Esophagus muscularis mucosa (tissue), 4 donors: ENCODE measurements around the gene BBIP1. TPM values are rescaled to one million over a fixed set of nuclear protein-coding genes. Genes with fewer than 3 reads are reported as not detected.

ENCODE experiments used
- DNase-seq: peaks from one replicate; pipeline ENCODE4 v3.0.0-alpha.2; 2017; ENCODE audit errors: extremely low spot score
- H3K27ac ChIP-seq, 4 donors: fragments of 200-600 bp; sonication (generic); replicated peaks in 1 of 4; 1 replicate in 3 of 4; 2 replicates in 1 of 4; pipeline ENCODE4 v1.5.1; 2016 to 2019; ENCODE audit warnings: mild to moderate bottlenecking in 1 of 4
- H3K27me3 ChIP-seq, 4 donors: fragments of 200-600 bp; sonication (generic); one replicate each; pipeline versions ENCODE4 v1.5.1 to v1.6.0; 2016 to 2019
- H3K36me3 ChIP-seq, 4 donors: fragments of 200-600 bp; sonication (generic); one replicate each; pipeline ENCODE4 v1.5.1; 2016 to 2019
- H3K4me1 ChIP-seq, 4 donors: fragments of 200-600 bp; sonication (generic); one replicate each; pipeline ENCODE4 v1.5.1; 2016 to 2019
- H3K4me3 ChIP-seq, 4 donors: fragments of 200-600 bp; sonication (generic); 1 replicate in 2 of 4; 2 replicates in 2 of 4; pipeline ENCODE4 v1.5.1; 2016 to 2019; ENCODE audit warnings: mild to moderate bottlenecking in 4 of 4, moderate library complexity in 1 of 4
- H3K9me3 ChIP-seq, 4 donors: fragments of 200-600 bp; sonication (generic); 1 replicate in 3 of 4; 2 replicates in 1 of 4; pipeline ENCODE4 v1.5.1; 2016 to 2019
- EP300 ChIP-seq: sonication (generic); formaldehyde crosslinking; IDR thresholded peaks from one replicate; pipeline ENCODE4 v1.6.1; 2017; ENCODE audit warnings: antibody characterized with exemption
- POLR2A ChIP-seq: fragments of 450-650 bp; IDR thresholded peaks from one replicate; pipeline ENCODE4 v1.6.1; 2017; ENCODE audit warnings: antibody characterized with exemption, moderate library complexity, mild to moderate bottlenecking, low read depth
- POLR2AphosphoS5 ChIP-seq, 2 donors: sonication (generic); formaldehyde crosslinking; IDR thresholded peaks; one replicate each; pipeline ENCODE4 v1.6.1; 2017; ENCODE audit warnings: antibody characterized with exemption in 2 of 2
- WGBS: methylation state at CpG from one replicate; pipeline ENCODE4 v1.1.5; 2018; 5-methylcytosine and 5-hydroxymethylcytosine counted together
- intact Hi-C: fragments of 100-400 bp; cut with DNase I; formaldehyde crosslinking; loops from one replicate; pipeline ENCODE4 v1.15.1; 2023
- total RNA-seq, 4 donors: library from RNA; depleted of rRNA; stranded (reverse); fragments of >200 nt; gene quantifications; one replicate each; pipeline versions ENCODE4 v1.1.0 to v1.2.1, GENCODE V29; 2016
- TF ChIP-seq, protein P1 (sequence below), 3 experiments: fragments of 200-600 bp in 2 of 3; fragments of 450-650 bp in 1 of 3; sonication (generic) in 2 of 3; IDR thresholded peaks; one replicate each; pipeline ENCODE4 v1.5.1; 2017 to 2019; ENCODE audit warnings: antibody characterized with exemption in 3 of 3, mild to moderate bottlenecking in 2 of 3, moderate library complexity in 1 of 3

The BBIP1 gene
- total RNA-seq, 4 donors from 2014 or later: 17.6 to 29.5 (median 27.0) TPM

DNA sequence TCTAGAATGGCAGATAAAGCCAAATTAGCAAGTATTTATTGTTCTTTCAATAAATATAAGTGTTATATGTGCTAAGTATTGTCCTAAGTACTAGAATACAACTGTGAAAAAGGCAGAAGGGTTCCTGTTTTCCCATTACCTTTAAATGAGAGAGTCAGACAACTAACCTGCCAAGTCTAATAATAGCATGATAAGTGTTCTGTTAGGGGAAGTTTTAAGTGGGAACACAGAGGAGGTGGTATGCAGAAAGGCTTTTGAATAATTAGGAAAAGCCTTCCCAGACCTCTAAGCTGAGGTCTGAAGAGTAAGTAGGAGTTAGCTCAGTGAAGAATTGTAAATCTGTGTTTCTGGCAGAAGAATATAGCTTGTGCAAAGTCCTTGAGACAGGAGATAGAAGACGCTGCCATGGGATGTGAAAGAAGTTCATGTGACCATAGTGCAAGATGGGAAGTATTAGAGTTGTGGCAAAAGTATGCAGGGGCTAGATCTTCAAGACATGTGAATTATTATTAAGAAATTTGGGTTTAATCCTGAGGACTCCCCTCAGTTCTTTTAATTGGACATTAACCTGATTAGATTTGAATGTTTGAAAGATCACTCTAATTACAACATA is 12.9 kb upstream of the BBIP1 start:
- 71% methylated on average over 1 of the region's 1 CpG for WGBS
- Histone ChIP-seq H3K4me1 (peaks cover 23 to 46% (median 38%) of the 10 kb centered on the region in 4 donors), H3K36me3 (peaks cover 0 to 3% (median 0%) of the 10 kb centered on the region in 4 donors), H3K27me3 (no peaks in the 10 kb centered on the region), H3K9me3 (no peaks in the 10 kb centered on the region), H3K27ac (no peak overlapping the region), H3K4me3 (no peak overlapping the region)
- TF ChIP-seq, protein P1, sequence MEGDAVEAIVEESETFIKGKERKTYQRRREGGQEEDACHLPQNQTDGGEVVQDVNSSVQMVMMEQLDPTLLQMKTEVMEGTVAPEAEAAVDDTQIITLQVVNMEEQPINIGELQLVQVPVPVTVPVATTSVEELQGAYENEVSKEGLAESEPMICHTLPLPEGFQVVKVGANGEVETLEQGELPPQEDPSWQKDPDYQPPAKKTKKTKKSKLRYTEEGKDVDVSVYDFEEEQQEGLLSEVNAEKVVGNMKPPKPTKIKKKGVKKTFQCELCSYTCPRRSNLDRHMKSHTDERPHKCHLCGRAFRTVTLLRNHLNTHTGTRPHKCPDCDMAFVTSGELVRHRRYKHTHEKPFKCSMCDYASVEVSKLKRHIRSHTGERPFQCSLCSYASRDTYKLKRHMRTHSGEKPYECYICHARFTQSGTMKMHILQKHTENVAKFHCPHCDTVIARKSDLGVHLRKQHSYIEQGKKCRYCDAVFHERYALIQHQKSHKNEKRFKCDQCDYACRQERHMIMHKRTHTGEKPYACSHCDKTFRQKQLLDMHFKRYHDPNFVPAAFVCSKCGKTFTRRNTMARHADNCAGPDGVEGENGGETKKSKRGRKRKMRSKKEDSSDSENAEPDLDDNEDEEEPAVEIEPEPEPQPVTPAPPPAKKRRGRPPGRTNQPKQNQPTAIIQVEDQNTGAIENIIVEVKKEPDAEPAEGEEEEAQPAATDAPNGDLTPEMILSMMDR (IDR thresholded peaks at IDR 0.05): no peak
- TF ChIP-seq POLR2AphosphoS5 (IDR thresholded peaks at IDR 0.05) (no peak), POLR2A (no peak), EP300 (no peak)
- DNase-seq: no peak
- intact Hi-C loops: no loop called here

DNA sequence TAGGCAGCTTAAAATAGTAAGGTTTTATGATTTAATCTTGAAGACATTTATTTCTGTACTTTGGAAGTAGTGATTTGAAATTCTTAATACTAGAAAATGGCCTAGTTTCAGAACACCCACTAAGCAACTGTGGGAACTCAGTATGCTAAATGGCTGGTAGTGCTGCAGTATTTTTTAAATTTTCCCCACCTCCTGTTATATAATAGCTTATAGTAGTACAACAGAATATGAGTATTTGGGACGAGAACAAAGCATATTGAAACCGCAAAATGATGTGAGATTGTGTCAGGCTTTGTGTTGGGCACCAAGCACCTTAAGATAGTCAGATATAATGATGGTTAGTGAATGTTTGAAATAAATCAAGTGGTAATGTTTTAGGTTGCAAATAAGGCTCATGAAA is 8.5 kb upstream of the BBIP1 start:
- no peak overlapping the region for H3K27ac ChIP-seq
- H3K4me1 ChIP-seq: peaks cover 28 to 64% (median 60%) of the 10 kb centered on the region in 4 donors
- 97% methylated on average over 2 of the region's 2 CpGs for WGBS
- H3K27me3 ChIP-seq: no peaks in the 10 kb centered on the region
- intact Hi-C loops: no loop called here
- no peak for DNase-seq
- H3K4me3 ChIP-seq: no peak overlapping the region
- H3K9me3 ChIP-seq: no peaks in the 10 kb centered on the region
- no peaks in the 10 kb centered on the region for H3K36me3 ChIP-seq
- TF ChIP-seq POLR2AphosphoS5 (IDR thresholded peaks at IDR 0.05) (no peak), EP300 (no peak), POLR2A (no peak)
- TF ChIP-seq, protein P1 (IDR thresholded peaks at IDR 0.05): no peak

GRCh38 chr10:110923856-110924493 is 5.0 kb upstream of the BBIP1 start:
- intact Hi-C loops: no loop called here
- no peak overlapping the region for H3K27ac ChIP-seq
- TF ChIP-seq, protein P1 (IDR thresholded peaks at IDR 0.05): no peak
- no peak for TF ChIP-seq POLR2AphosphoS5 (IDR thresholded peaks at IDR 0.05)
- no peak for TF ChIP-seq EP300
- no peak for TF ChIP-seq POLR2A
- H3K4me3 ChIP-seq: no peak overlapping the region
- DNase-seq: no peak
- H3K4me1 ChIP-seq: peaks cover 14 to 58% (median 54%) of the 10 kb centered on the region in 4 donors
- 28% methylated on average over 2 of the region's 2 CpGs for WGBS
- no peaks in the 10 kb centered on the region for H3K36me3 ChIP-seq
- no peaks in the 10 kb centered on the region for H3K27me3 ChIP-seq
- no peaks in the 10 kb centered on the region for H3K9me3 ChIP-seq

DNA sequence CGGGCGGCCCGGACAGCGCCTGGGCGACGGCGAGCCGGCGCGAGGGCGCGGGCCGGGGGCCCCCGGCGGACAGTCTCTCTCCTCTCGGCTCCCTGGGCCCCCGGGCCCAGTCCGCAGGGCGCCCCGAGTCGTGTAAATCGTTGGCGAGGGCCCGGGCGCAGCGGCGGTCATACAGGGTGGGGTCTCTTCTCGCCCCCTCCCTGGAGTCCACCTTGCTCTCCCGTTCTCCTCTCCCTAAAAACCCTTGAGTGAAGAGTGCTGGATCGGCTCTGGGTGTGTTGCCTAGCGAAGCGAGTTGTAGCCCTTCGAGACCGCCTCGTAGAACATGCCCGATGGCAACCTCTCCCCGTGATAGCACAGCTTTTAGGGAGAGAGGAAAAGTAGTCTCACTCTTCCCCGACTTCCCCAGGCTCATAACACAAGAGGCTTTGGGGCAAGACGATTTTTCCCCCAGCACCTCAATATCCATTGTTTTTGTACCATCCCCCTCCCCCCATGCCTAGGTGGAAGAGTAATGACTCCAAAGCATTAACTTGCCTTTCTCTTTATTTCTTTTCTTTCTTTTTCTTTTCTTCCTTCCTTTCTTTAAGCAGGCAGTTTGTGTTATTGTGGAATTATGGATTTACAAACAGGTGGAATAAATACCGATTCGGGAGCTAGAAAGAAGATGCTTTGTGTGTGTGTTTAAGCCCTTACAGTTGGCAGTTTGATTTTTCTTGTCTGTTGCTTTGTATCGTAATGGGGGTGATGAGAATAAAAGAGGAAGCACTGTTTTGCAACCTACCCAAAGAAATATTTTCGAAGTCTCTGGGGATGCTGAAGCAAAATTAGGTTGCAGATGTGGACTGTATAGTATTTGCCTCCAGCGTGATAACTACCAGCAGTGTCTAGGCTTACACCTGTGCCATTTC is 1.2 kb upstream of the BBIP1 start:
- Histone ChIP-seq H3K9me3 (no peaks in the 10 kb centered on the region), H3K4me3 (peak overlapping the region; percentile 79 to 92 (median 88)), H3K27me3 (no peaks in the 10 kb centered on the region), H3K36me3 (peaks cover 0 to 6% (median 0%) of the 10 kb centered on the region in 4 donors), H3K27ac (peak overlapping the region; percentile 97 to 99 (median 98)), H3K4me1 (peaks cover 22 to 56% (median 54%) of the 10 kb centered on the region in 4 donors)
- no peak for DNase-seq
- intact Hi-C loops: loop anchor here (5.0 kb wide), 1 partner anchor 48 kb away; the partner anchor contains the start of gene PDCD4
- WGBS: under 1% methylated on average over 15 of the region's 44 CpGs
- no peak for TF ChIP-seq POLR2AphosphoS5 (IDR thresholded peaks at IDR 0.05)
- TF ChIP-seq, protein P1 (IDR thresholded peaks at IDR 0.05): no peak
- TF ChIP-seq EP300: no peak
- no peak for TF ChIP-seq POLR2A
